Ecto neural progenitor cell (in vitro differentiated cells): ENCODE measurements around the gene ARSD.
"Not testable (repeated sequence)": the region's sequence is repeated elsewhere in the genome, so short reads cannot be mapped to it uniquely, and the experiment has no call there.

Experiments used
- DNase-seq: peaks from one replicate; pipeline ENCODE4 v3.0.0-alpha.2; 2018; ENCODE audit warnings: low spot score

Gene ARSD, protein sequence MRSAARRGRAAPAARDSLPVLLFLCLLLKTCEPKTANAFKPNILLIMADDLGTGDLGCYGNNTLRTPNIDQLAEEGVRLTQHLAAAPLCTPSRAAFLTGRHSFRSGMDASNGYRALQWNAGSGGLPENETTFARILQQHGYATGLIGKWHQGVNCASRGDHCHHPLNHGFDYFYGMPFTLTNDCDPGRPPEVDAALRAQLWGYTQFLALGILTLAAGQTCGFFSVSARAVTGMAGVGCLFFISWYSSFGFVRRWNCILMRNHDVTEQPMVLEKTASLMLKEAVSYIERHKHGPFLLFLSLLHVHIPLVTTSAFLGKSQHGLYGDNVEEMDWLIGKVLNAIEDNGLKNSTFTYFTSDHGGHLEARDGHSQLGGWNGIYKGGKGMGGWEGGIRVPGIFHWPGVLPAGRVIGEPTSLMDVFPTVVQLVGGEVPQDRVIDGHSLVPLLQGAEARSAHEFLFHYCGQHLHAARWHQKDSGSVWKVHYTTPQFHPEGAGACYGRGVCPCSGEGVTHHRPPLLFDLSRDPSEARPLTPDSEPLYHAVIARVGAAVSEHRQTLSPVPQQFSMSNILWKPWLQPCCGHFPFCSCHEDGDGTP

GRCh38 chrX:2928583-2929434, at the start of gene ARSD:
ARSD (minus strand) TSS chrX:2929339; CDS start chrX:2929275, 64 bp downstream.
- DNase-seq: peak; percentile 94

DNA sequence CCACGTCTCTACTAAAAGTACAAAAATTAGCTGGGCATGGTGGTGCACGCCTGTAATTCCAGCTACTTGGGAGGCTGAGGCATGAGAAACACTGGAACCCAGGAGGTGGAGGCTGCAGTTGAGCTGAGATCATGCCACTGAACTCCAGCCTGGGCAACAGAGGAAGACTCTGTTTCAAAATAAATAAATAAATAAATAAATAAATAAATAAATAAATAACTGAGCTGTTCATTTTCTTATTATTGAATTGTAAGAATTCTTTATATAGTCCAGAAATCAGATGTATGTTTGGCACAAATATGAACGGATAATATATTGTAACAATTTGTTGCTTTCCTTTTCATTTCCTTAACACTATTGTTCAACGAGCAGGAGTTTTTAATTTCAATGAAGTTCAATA, 49.5 kb upstream of the ARSD start:
- DNase-seq: not testable (repeated sequence)

DNA sequence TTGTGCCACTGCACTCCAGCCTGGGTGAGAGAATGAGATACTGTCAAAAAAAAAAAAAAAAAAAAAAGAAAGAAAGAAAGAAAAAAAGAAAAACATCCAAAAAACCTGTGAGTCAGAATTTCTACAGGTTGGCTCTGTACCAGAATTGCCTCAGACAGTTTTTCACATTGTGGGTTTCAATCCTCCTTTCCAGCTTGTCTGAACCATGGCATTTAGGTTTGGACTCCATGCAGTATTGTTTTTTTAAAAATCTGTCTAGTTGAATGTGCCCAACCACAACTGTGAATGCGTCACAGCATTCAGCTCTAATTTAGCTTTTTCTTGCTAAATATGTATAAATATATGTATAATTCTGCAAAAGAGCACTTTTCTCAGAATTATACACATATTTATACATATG, 45.8 kb upstream of the ARSD start:
- no peak for DNase-seq

GRCh38 chrX:2972391-2972790, 43.3 kb upstream of the ARSD start:
- DNase-seq: no peak

- DNase-seq: no peak
These were observed 39.9 kb upstream of the ARSD start for GRCh38 chrX:2969021-2969420.

- DNase-seq: peak; percentile 52
These were observed 39.1 kb upstream of the ARSD start for GRCh38 chrX:2967998-2968909.

- DNase-seq: no peak
These were observed 38.4 kb upstream of the ARSD start for GRCh38 chrX:2967584-2967983.

- DNase-seq: no peak
These were observed 37.9 kb upstream of the ARSD start for GRCh38 chrX:2967012-2967411.

GRCh38 chrX:2965965-2966364, 36.8 kb upstream of the ARSD start:
- no peak for DNase-seq

- not testable (repeated sequence) for DNase-seq
These were observed 35.1 kb upstream of the ARSD start for GRCh38 chrX:2963992-2964794.

- not testable (repeated sequence) for DNase-seq
These were observed 34.3 kb upstream of the ARSD start for GRCh38 chrX:2963449-2963848.

- DNase-seq: no peak
These were observed 33.2 kb upstream of the ARSD start for GRCh38 chrX:2962381-2962780.

- no peak for DNase-seq
These were observed 31.8 kb upstream of the ARSD start for GRCh38 chrX:2960861-2961515.

- DNase-seq: no peak
These were observed 29.1 kb upstream of the ARSD start for GRCh38 chrX:2958199-2958598.

DNA sequence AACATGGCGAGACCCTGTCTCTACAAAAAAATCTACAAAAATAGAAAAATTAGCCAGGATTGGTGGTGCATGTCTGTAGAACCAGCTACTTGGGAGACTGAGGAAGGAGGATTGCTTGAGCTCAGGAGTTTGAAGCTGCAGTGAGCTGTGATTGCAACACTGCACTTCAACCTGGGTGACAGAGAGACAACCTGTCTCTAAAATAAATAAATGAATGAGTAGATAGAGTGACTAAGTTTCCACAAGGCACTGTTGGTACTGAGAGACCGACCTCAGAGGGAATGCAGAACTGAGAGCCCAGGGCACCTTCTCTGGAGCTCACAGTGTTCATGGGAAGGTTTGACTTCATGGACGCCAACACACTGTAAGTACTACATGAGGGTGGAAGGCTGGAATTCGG, 26.7 kb upstream of the ARSD start:
- DNase-seq: no peak

DNA sequence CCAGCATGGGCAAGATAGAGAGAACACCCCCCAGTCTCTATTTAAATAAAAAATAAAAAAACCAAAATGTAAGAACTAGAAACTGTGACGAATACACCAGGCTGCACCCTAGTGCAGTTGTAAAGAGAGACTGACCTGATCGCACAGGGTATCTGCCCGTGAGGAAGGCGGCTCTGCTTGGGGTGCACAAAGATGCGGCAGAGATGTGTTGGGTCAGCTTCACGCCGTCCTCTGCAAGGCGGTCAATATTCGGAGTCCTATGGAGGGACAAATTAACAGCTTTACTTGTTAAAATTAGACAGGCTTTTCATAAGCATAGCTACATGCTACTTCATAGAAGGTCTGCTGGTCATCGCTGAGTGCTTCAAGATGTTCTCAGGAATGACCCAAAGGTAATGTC, 26.1 kb upstream of the ARSD start:
- no peak for DNase-seq

DNA sequence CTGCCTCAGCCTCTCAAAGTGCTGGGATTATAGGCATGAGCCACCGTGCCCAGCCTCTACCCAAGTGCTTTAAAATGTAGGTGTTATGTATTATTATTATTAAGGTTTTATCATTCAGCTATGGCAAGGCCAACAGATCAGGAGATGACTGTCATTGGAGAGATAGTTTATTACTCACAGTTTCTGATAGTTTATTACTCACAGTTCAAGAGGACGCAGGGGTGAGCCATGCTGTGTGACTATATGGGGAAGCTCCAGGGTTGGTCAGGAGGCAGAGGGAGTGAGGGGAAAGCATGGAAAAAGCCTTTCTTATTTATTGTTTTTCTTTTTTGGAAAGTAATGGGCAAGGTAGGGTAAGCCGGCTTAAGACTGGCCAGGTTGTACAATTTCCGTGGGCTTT, 25.4 kb upstream of the ARSD start:
- no peak for DNase-seq

- DNase-seq: not testable (repeated sequence)
These were observed 8.8 kb upstream of the ARSD start for GRCh38 chrX:2937942-2938341.

- DNase-seq: no peak
These were observed 5.9 kb upstream of the ARSD start for GRCh38 chrX:2934715-2935710.
